Fibroblast of pulmonary artery (primary cell): ENCODE results near the gene KIF3A.

Source experiments
- DNase-seq: peaks from one replicate; pipeline ENCODE4 v3.0.0-alpha.2; 2010; ENCODE audit warnings: low read depth
- H3K4me3 ChIP-seq: replicated peaks from 2 replicates; pipeline ENCODE4 v1.5.1; 2011; ENCODE audit warnings: low read depth, mild to moderate bottlenecking, control low read depth, low read length, moderate library complexity
- CTCF ChIP-seq: IDR thresholded peaks from 2 replicates; pipeline ENCODE4 v1.5.1; 2011; ENCODE audit warnings: mild to moderate bottlenecking, control low read depth, low read length, inconsistent platforms; ENCODE audit errors: missing control alignments

KIF3A gene

GRCh38 chr5:132742626-132743025 is 5.3 kb upstream of the KIF3A start:
- H3K4me3 ChIP-seq = no peak overlapping the region
- DNase-seq = no peak
- no peak for TF ChIP-seq CTCF

GRCh38 chr5:132742158-132742557 is 4.8 kb upstream of the KIF3A start:
- no peak overlapping the region for H3K4me3 ChIP-seq
- DNase-seq = no peak

GRCh38 chr5:132739232-132739631 is 1.9 kb upstream of the KIF3A start:
- DNase-seq = no peak

More at GRCh38 chr5:132742158-132742557, 4.8 kb upstream of the KIF3A start:
- no peak for TF ChIP-seq CTCF

GRCh38 chr5:132737982-132738681 is 786 bp upstream of the KIF3A start:
- peak overlapping the region; percentile 66 for H3K4me3 ChIP-seq
- TF ChIP-seq CTCF = no peak
- DNase-seq = no peak

More at GRCh38 chr5:132739232-132739631, 1.9 kb upstream of the KIF3A start:
- TF ChIP-seq CTCF = no peak
- no peak overlapping the region for H3K4me3 ChIP-seq

- no peak overlapping the region for H3K4me3 ChIP-seq
- no peak for TF ChIP-seq CTCF
- DNase-seq = no peak
These were observed 2.7 kb downstream of the KIF3A start for GRCh38 chr5:132734687-132735086.

GRCh38 chr5:132733499-132734148 is 3.7 kb downstream of the KIF3A start:
- TF ChIP-seq CTCF = no peak

More at GRCh38 chr5:132733499-132734148, 3.7 kb downstream of the KIF3A start:
- H3K4me3 ChIP-seq = no peak overlapping the region
- no peak for DNase-seq
